ENCODE results near the gene TAF15. TPM values are rescaled to one million over a fixed set of nuclear protein-coding genes. Genes with fewer than 3 reads are reported as not detected.

The TAF15 gene
- total RNA-seq, 4 donors from 2014 or later, result 25.2 to 39.5 (median 31.6) TPM

DNA sequence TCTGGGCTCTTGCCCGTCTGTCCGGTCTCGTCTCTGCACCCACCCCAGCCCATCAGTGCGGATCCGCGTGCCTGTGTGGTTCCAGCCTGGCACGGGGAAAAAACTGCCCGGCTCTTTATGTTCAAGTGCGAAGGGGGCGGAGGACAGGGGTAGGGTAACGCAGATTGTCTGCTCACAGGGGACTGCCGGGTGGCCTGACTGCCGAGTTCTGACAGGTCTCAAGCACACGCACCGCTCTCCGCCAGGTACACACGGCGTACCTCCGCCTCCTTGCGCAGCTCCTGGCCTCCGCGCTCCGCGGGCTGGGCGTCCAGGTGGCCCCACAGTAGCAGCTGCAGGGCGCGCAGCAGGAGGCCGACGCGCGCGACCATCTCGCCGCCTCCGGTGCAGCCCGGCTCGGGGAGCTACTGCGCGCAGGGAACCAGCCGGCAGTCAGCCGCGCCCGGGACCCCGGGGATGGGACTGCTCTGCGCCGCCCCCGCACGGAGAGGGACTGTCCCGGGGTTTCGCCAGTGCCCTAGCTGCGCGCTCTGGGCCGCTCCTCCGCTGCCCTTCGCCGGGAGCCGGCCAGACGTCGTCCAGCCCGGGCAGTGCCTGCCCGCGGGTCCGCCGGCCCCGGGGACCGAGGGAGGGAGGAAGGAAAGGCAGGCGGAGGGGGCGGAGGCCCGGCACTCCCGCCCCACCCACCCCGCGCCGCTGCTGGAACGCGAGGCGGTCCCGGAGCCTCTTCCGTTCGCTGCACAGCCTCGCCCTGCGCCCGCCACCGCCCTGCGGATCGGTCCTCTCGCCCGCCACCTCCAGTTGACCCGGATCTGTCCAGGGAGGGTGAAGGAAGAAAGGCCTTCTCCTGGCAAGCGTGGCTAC lies 14.0 kb upstream of the TAF15 start, which contains the start of gene MMP28:
MMP28 (minus strand) TSS at position 635 of the 864 bp plus-strand sequence; CDS start at position 371, 264 bp downstream.
- ATAC-seq (peak in 1 of 2 donors; percentile 31), DNase-seq (no peak)
- TF ChIP-seq, protein P1, sequence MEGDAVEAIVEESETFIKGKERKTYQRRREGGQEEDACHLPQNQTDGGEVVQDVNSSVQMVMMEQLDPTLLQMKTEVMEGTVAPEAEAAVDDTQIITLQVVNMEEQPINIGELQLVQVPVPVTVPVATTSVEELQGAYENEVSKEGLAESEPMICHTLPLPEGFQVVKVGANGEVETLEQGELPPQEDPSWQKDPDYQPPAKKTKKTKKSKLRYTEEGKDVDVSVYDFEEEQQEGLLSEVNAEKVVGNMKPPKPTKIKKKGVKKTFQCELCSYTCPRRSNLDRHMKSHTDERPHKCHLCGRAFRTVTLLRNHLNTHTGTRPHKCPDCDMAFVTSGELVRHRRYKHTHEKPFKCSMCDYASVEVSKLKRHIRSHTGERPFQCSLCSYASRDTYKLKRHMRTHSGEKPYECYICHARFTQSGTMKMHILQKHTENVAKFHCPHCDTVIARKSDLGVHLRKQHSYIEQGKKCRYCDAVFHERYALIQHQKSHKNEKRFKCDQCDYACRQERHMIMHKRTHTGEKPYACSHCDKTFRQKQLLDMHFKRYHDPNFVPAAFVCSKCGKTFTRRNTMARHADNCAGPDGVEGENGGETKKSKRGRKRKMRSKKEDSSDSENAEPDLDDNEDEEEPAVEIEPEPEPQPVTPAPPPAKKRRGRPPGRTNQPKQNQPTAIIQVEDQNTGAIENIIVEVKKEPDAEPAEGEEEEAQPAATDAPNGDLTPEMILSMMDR (IDR thresholded peaks at IDR 0.05 in 4 of 5, conservative IDR thresholded peaks at IDR 0.05 in 1 of 5), result no peak
- Histone ChIP-seq H3K36me3 (no peaks in the 10 kb centered on the region), H3K27ac (no peak within 1 kb of the TSS), H3K9me3 (no peaks in the 10 kb centered on the region), H3K27me3 (peaks cover 28 to 36% (median 29%) of the 10 kb centered on the region in 3 donors), H3K4me3 (peak within 1 kb of the TSS; percentile 50 to 64 (median 58)), H3K4me1 (peaks cover 7 to 19% of the 10 kb centered on the region in 2 donors)
- intact Hi-C loops (cut with DNase I; ENCODE audit: low total_unique reads) (no loop called here), in situ Hi-C loops (cut with MboI; ENCODE audit: low sequenced_read_pairs in 4 of 4) (no loop called here)

DNA sequence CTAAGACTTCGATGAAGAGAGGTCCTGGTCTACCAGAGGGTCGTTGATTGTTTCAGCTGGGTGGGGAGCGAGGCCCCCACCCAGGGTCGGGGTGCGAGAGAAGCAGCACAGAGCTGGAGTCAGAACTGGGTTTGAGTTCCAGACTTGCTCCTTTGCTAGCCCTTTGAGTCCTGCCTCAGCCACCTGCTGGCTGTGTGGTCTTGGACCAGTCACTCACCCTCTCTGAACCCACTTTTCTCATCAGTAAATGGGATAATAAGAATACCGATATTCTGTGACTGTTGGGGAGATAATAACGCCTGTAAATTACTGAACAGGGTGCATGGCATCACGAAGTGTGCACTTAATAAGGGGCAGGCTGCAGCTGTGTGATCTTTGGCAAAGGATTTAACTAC lies 13.4 kb upstream of the TAF15 start:
- intact Hi-C loops (cut with DNase I; ENCODE audit: low total_unique reads) (no loop called here), in situ Hi-C loops (cut with MboI; ENCODE audit: low sequenced_read_pairs in 4 of 4) (no loop called here)
- no peak for TF ChIP-seq POLR2A (IDR thresholded peaks at IDR 0.05)
- TF ChIP-seq, protein P1 (IDR thresholded peaks at IDR 0.05 in 4 of 5, conservative IDR thresholded peaks at IDR 0.05 in 1 of 5), result no peak
- Histone ChIP-seq H3K27ac (no peak overlapping the region), H3K9me3 (no peaks in the 10 kb centered on the region), H3K4me1 (peaks cover 7 to 24% of the 10 kb centered on the region in 2 donors), H3K4me3 (peak overlapping the region; percentile 50 to 64 (median 58)), H3K36me3 (no peaks in the 10 kb centered on the region), H3K27me3 (peaks cover 28 to 36% (median 29%) of the 10 kb centered on the region in 3 donors)
- ATAC-seq (no peak), DNase-seq (no peak)

DNA sequence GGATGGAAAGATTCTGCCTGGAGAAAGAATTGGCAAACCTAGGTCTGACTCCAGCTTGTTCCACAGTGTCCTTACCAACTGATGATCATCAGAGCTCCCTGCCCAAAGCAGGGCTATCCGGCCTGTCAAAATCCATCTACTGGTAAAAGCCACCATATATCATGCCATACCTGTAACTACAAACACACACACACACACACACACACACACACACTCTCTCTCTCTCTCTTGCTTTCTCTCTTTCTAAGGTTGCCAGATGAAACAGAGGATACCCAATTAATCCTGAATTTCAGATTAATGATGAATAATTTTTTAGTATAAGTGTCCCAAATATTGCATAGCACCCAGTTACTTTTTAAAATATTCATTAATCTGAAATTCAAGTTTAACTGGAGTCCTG lies 12.3 kb upstream of the TAF15 start:
- no peak overlapping the region for H3K27ac ChIP-seq
- intact Hi-C loops (cut with DNase I; ENCODE audit: low total_unique reads) (no loop called here), in situ Hi-C loops (cut with MboI; ENCODE audit: low sequenced_read_pairs in 4 of 4) (no loop called here)
- peaks cover 28 to 34% (median 29%) of the 10 kb centered on the region in 3 donors for H3K27me3 ChIP-seq
- TF ChIP-seq, protein P1 (IDR thresholded peaks at IDR 0.05 in 4 of 5, conservative IDR thresholded peaks at IDR 0.05 in 1 of 5), result no peak
- no peak for TF ChIP-seq POLR2A (IDR thresholded peaks at IDR 0.05)
- H3K4me3 ChIP-seq, result no peak overlapping the region
- H3K36me3 ChIP-seq, result no peaks in the 10 kb centered on the region
- H3K4me1 ChIP-seq, result peaks cover 7 to 24% of the 10 kb centered on the region in 2 donors
- H3K9me3 ChIP-seq, result no peaks in the 10 kb centered on the region
- ATAC-seq, result no peak
- DNase-seq, result no peak

DNA sequence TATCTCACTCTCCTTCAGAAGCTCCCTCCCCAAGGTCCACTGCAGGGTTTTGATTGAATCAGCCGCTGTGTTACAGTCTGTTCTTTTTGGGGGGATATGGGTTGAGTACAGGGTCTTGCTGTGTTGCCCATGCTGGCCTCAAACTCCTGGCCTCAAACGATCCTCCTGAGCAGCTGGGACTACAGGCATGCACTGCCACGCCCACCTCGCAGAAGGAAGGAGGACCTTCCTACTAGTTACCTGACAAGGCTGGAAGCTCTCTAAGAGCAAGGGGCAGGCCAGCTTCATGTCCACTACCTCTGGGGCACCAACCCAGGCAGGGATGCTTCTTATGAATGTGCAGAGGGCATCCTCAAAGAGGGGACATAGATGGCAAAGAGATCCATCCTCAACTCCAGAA lies 11.9 kb upstream of the TAF15 start:
- ATAC-seq, result no peak
- TF ChIP-seq, protein P1 (IDR thresholded peaks at IDR 0.05 in 4 of 5, conservative IDR thresholded peaks at IDR 0.05 in 1 of 5), result no peak
- no peak for TF ChIP-seq POLR2A (IDR thresholded peaks at IDR 0.05)
- peaks cover 28 to 34% (median 29%) of the 10 kb centered on the region in 3 donors for H3K27me3 ChIP-seq
- in situ Hi-C loops (cut with MboI; ENCODE audit: low sequenced_read_pairs in 4 of 4), result no loop called here
- peaks cover 7 to 28% of the 10 kb centered on the region in 2 donors for H3K4me1 ChIP-seq
- no peak overlapping the region for H3K27ac ChIP-seq
- H3K9me3 ChIP-seq, result no peaks in the 10 kb centered on the region
- DNase-seq, result no peak
- intact Hi-C loops (cut with DNase I; ENCODE audit: low total_unique reads), result no loop called here
- no peaks in the 10 kb centered on the region for H3K36me3 ChIP-seq
- H3K4me3 ChIP-seq, result no peak overlapping the region

Measured in gastrocnemius medialis (tissue), 4 donors.